ENCODE measurements around the gene DUSP22.

DNA sequence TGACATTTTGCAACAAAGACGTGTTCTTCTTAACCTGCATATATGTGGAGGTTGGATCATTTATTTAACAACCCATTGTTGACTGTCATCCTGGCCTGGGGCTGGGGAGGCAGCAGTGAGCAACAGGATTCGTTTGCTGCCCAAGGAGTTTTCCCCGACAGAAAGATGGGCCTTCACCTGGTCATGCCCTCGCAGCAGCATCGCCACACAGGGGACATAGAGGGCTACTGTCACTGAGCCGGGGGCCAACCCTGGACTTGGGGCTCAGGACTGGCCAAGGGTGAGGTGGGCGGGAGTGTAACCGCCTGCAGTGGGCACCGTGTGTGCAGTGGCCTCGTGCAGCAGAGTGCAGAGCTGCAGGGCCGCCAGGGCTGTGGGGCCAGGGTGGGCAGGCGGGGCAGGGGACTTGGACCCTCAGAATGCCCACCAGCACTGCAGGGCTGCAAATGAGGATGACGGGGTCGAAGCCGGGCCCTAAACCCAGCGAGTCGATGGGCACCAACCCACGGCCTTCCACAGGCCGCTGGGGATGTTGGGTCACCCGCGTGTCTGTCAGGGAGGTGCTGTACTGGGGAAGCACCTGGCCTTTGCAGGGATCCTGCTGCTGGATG lies 11.8 kb downstream of the DUSP22 start:
- TF ChIP-seq, protein P1, sequence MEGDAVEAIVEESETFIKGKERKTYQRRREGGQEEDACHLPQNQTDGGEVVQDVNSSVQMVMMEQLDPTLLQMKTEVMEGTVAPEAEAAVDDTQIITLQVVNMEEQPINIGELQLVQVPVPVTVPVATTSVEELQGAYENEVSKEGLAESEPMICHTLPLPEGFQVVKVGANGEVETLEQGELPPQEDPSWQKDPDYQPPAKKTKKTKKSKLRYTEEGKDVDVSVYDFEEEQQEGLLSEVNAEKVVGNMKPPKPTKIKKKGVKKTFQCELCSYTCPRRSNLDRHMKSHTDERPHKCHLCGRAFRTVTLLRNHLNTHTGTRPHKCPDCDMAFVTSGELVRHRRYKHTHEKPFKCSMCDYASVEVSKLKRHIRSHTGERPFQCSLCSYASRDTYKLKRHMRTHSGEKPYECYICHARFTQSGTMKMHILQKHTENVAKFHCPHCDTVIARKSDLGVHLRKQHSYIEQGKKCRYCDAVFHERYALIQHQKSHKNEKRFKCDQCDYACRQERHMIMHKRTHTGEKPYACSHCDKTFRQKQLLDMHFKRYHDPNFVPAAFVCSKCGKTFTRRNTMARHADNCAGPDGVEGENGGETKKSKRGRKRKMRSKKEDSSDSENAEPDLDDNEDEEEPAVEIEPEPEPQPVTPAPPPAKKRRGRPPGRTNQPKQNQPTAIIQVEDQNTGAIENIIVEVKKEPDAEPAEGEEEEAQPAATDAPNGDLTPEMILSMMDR (conservative IDR thresholded peaks at IDR 0.05 in 1 of 2, IDR thresholded peaks at IDR 0.05 in 1 of 2; ENCODE audit: low read depth in 1 of 2, low read length in 2 of 2), result no peak
- TF ChIP-seq EZH2 (IDR thresholded peaks at IDR 0.05; ENCODE audit: low read length, missing control alignments), result no peak
